Tongue (tissue), 2 donors: ENCODE data around the gene GOLGA8R. TPM values are rescaled to one million over a fixed set of nuclear protein-coding genes. Genes with fewer than 3 reads are reported as not detected.

Experiments
- small RNA-seq: library from RNA; depleted of rRNA; stranded (forward); fragments of <200 nt; gene quantifications from one replicate; pipeline ENCODE3, GENCODE V24; 2014; ENCODE audit warnings: low replicate concordance
- total RNA-seq: library from RNA; depleted of rRNA; stranded (reverse); fragments of >200 nt; gene quantifications from one replicate; pipeline ENCODE4 v1.2.3, GENCODE V29; 2014

GOLGA8R gene
- total RNA-seq, 1 donor from 2014 or later, result 8.5 TPM

Small RNA genes lying within 50 kb of the gene (small RNA-seq; reads per million reads assigned to genes)
- gene AC019322.2, result not detected
- not detected for gene RF00019
- gene RF00096, result not detected
- not detected for gene RN7SL196P

Other genes starting within 250 kb of the GOLGA8R start
- 0.92 TPM for gene CHRFAM7A, start 20.7 kb downstream of the GOLGA8R start, total RNA-seq
- 1.2 TPM for gene GOLGA8Q, start 137.8 kb upstream of the GOLGA8R start, total RNA-seq
- 1.0 TPM for gene GOLGA8H, start 189.8 kb upstream of the GOLGA8R start, total RNA-seq